ENCODE results near the gene ZNF546.
"Not testable (repeated sequence)": the region's sequence is repeated elsewhere in the genome, so short reads cannot be mapped to it uniquely, and the experiment has no call there.

The ZNF546 gene

DNA sequence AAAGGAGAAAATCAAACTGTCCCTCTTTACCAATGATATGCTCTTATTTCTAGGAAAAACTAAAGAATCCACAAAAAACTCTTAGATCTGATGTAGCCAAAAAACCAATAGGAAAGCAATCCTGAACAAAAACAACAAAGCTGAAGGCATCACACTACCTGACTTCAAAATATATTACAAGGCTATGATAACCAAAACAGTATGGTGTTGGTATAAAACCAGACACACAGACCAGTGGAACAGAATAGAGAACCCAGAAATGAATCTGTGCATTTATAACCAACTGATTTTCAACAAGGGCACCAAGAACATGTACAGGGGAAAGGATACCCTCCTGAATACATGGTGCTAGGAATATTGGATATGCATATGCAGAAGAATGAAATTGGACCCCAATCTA is 9.7 kb upstream of the ZNF546 start:
- no peak for DNase-seq

GRCh38 chr19:39987596-39987995 is 9.3 kb upstream of the ZNF546 start:
- DNase-seq = no peak

DNA sequence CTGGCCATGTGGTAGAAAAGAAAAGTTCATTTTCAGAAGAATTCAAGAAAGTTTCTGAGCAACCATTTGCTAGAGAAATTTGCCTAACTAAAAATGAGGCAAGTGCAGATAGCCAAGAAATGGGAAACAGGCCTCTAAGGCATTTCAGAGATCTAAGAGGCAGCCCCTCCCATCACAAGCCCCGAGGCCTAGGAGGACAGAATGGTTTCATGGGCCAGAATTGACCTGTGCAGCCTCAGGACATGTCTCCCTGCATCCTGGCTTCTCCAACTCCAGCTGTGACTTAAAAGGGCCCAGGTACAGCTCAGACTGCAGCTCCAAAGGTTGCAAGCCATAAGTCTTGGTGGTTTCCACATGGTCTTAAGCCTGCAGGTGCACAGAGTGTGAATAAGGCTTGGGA is 3.3 kb upstream of the ZNF546 start:
- DNase-seq = no peak

- DNase-seq = no peak
Observed at GRCh38 chr19:39994361-39994760, 2.5 kb upstream of the ZNF546 start.

- no peak for DNase-seq
Observed at GRCh38 chr19:39995794-39996193, 1.1 kb upstream of the ZNF546 start.

DNA sequence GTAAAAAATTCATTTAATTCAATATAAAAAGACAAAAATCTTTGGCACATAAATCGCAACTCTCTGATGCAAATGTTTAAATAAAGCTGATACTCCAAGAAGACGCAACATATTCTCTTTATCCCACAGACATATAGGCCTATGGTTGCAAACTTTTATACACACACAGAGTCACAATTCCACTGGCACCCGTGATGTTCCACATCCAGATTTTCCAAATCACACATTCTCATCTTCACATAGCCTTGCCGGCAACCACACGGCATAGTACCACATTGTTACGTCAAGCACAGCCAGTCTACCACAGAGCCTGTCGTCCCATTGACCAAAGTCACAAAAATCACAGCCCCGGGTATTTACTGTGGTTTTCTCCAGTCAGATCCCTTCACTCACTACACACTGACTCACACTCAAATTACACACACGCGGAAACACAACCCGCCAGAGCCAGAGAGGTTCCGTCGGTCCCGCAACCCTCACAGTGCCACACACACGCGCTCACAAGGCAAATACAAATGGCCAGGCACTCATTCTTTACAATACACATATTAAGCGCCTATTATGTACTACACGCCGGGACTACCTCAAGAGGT is 546 bp upstream of the ZNF546 start:
- peak; percentile 57 for DNase-seq

GRCh38 chr19:39997638-39998216 is 867 bp downstream of the ZNF546 start:
- DNase-seq = peak; percentile 42

DNA sequence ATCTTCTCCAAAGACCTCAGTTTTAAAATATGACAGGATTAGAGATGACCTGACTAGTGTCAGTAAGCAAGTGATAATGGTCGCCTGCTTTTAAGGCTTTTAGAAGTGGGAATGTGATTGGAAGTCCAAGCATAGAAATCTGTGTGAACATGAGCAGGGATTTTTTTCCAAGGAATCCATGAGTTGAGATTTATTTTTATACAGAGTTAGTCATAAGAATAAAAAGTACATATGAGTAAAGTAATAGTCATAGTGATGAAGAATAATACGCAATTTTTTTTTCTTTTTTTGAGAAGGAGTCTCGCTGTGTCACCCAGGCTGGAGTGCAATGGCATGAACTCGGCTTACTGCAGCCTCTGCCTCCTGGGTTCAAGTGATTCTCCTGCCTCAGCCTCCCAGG is 1.6 kb downstream of the ZNF546 start:
- no peak for DNase-seq

DNA sequence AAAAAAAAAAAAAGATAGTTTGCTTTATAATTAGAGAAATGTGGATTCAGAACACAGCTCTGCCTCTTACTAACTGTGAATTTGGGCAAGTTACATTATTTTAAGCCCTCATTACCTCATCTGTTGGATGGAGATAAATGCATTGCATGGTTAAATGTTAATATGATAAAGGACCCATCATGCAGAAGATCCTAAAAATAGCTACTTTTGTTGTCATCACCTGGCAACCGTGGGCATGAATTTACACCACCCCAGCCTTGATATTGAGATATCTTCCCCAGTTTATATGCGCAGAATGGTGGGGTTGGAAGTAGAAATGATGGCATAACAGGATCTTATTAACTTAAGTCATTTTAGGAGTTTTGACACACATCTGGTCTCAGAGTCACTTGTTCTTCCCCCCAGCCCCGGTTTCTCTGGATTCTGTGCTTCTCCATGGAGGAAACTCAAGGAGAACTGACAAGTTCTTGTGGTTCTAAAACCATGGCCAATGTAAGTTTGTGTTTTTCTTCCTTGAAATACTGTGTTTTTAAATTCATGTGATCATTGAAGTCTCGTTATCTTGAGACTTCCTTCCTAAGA is 8.9 kb downstream of the ZNF546 start:
- DNase-seq = no peak

GRCh38 chr19:40006273-40006691 is 9.4 kb downstream of the ZNF546 start:
- DNase-seq = no peak

- DNase-seq = no peak
Observed at GRCh38 chr19:40009674-40010073, 12.8 kb downstream of the ZNF546 start.

DNA sequence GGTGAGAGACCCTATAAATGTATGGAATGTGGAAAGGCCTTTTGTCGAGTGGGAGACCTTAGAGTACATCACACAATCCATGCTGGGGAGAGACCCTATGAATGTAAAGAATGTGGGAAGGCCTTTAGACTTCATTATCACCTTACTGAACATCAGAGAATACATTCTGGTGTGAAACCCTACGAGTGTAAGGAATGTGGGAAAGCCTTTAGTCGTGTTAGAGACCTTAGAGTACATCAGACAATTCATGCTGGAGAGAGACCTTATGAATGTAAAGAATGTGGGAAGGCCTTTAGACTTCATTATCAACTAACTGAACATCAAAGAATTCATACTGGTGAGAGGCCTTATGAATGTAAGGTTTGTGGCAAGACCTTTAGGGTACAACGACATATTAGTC is 17.1 kb downstream of the ZNF546 start:
- no peak for DNase-seq

DNA sequence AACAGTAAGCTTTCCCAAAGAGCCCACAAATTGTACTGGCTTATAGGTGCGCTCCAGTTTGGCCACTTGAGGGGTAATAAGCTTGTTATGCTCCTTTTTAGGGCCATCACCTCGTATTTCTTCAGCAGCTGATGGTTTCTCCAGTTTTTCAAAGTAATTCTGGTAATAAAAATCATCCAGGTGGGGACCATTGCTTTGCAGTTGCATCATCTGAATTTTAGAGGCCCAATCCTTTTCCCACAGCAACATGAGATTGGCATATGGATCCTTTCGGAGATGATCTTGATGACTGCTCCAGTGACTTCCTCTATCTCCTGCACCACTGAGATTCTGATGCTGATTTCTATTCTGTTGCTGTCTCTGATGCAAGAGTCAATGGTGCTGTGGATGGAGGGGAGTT is 27.1 kb downstream of the ZNF546 start:
- DNase-seq = no peak

GRCh38 chr19:40025938-40026596 is 29.2 kb downstream of the ZNF546 start:
- no peak for DNase-seq

DNA sequence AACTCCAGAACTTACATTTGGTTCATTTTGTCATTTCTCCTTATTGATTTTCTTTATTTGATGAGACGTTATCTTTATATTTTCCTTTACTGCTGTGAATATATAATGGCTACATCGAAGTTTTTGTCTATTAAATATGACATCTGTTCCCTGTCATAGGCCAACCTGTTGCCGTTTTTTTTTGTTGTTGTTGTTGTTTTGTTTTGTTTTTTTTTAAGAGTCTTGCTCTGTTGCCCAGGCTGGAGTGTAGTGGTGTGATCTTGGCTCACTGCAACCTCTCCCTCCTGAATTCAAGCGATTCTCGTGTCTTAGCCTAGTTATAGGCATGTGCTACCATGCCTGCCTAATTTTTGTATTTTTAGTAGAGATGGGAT is 29.7 kb downstream of the ZNF546 start:
- no peak for DNase-seq

DNA sequence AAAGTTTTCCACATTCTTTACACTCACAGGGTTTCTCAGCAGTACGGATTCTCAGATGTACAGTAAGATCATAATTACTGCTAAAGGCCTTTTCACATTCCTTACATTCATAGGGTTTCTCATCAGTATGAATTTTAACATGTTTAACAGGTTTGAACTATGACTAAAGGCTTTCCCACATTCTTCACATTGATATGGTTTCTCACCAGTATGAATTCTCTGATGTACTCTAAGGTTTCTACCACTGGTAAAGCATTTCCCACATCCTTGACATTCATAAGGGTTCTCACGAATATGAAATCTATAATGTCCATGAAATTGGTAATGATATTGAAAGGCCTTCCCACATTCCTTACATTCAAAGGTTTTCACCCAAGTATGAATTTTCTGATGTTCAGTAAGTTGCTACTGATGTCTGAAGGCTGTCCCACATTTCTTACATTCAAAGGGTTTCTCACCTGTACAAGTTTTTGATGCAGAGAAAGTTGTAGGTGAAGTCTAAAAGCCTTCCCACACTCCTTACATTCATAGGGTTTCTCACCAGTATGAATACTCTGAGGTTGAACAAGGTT is 37.2 kb downstream of the ZNF546 start:
- DNase-seq = no peak

DNA sequence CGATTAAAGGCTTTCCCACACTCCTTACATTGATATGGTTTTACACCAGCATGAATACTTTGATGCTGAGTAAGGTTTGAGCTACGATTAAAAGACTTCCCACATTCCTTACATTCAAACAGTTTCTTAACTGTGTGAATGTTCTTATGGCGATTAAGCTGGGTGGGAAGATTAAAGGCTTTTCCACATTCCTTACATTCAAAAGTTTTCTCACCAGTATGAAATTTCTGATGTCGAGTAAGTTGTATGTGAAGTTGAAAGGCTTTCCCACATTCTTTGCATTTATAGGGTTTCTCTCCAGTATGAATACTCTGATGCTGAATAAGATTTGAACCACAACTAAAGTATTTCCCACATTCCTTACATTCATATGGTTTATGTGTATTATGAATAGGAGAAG is 39.1 kb downstream of the ZNF546 start:
- no peak for DNase-seq

GRCh38 chr19:40038047-40038446 is 41.2 kb downstream of the ZNF546 start:
- DNase-seq = not testable (repeated sequence)

GRCh38 chr19:40041718-40042117 is 44.9 kb downstream of the ZNF546 start:
- DNase-seq = not testable (repeated sequence)

- DNase-seq = no peak
Observed at GRCh38 chr19:40053491-40053890, 56.6 kb downstream of the ZNF546 start.

DNA sequence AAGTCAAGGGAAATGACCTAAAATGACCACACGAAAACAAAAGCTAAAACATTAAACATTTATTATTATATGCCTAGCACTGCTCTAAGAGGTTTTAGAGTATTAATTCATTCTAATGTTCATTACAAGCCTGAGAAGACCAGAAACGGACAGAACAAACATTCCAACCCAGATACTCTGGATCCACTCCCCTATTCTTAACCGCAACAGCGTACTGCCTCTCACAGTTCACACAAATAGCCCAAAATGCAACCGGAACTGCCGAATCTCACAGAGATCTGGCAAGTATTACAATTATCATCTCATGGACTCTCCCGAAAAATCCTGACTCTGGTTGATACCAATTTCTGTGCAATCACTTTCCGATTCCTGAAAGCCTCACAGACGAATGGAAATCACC is 57.8 kb downstream of the ZNF546 start:
- DNase-seq = no peak

GRCh38 chr19:40055049-40055448 is 58.2 kb downstream of the ZNF546 start:
- no peak for DNase-seq

- peak; percentile 81 for DNase-seq
Observed at GRCh38 chr19:40055832-40056504, 59.1 kb downstream of the ZNF546 start, which contains the start of gene ZNF780B. Gene ZNF780B, minus strand, starts transcription at chr19:40056231. Its CDS starts 5,899 bp downstream, at chr19:40050332.

Measured in stimulated activated CD4-positive, alpha-beta T cell treated with anti-CD3 and anti-CD28 coated beads, Interleukin-15, amount 100 ng/mL, for 24 hours (primary cell).